GM23338 (cell line): ENCODE data around the gene CHMP1B.

ENCODE experiments used
- CTCF ChIP-seq, 2 experiments: fragments of 200-600 bp in 1 of 2; sonication (generic) in 1 of 2; conservative IDR thresholded peaks; 2 replicates each; pipeline versions ENCODE4 v1.5.1 to v1.6.1; 2016 to 2017; ENCODE audit warnings: antibody characterized with exemption in 2 of 2, low read depth in 2 of 2, mild to moderate bottlenecking in 2 of 2, moderate library complexity in 1 of 2
- EZH2 ChIP-seq: fragments of 200-600 bp; sonication (generic); IDR thresholded peaks from one replicate; pipeline ENCODE4 v1.8.0; 2017; ENCODE audit warnings: antibody characterized with exemption, mild to moderate bottlenecking, low read depth; ENCODE audit not compliant: unreplicated experiment
- REST ChIP-seq: IDR thresholded peaks from one replicate; pipeline ENCODE4 v1.6.1; 2018; ENCODE audit warnings: antibody characterized with exemption; ENCODE audit not compliant: unreplicated experiment
- ZNF331 ChIP-seq: fragments of 250-450 bp; sonication (Bioruptor Pico); IDR thresholded peaks from 2 replicates; pipeline ENCODE4 v1.5.0; 2020; ENCODE audit warnings: low read depth, mild to moderate bottlenecking, moderate library complexity

- no peak for TF ChIP-seq EZH2
- TF ChIP-seq ZNF331 (CRISPR knock-in tag) = no peak
- TF ChIP-seq CTCF (conservative IDR thresholded peaks at IDR 0.05; ENCODE audit: low read depth in 2 of 2) = no peak
- TF ChIP-seq REST = no peak
Observed at GRCh38 chr18:11845654-11846053, 5.6 kb upstream of the CHMP1B start.
